Left renal pelvis (tissue), 4 donors: ENCODE data around the gene SCLY. TPM values are rescaled to one million over a fixed set of nuclear protein-coding genes. Genes with fewer than 3 reads are reported as not detected.
"Not testable (repeated sequence)": the region's sequence is repeated elsewhere in the genome, so short reads cannot be mapped to it uniquely, and the experiment has no call there.

ENCODE experiments used
- DNase-seq, 4 donors: peaks; one replicate each; pipeline ENCODE4 v3.0.0-alpha.2; 2013; ENCODE audit warnings: low read depth in 4 of 4, low spot score in 3 of 4
- polyA plus RNA-seq, 4 donors: library from polyadenylated mRNA; unstranded; fragments of 120-200 nt; gene quantifications; one replicate each; pipeline ENCODE4 v1.2.1, GENCODE V29; 2013; ENCODE audit not compliant: insufficient read length in 4 of 4

Gene SCLY
- polyA plus RNA-seq, 4 donors: 6.7 to 32.9 (median 28.1) TPM

DNA sequence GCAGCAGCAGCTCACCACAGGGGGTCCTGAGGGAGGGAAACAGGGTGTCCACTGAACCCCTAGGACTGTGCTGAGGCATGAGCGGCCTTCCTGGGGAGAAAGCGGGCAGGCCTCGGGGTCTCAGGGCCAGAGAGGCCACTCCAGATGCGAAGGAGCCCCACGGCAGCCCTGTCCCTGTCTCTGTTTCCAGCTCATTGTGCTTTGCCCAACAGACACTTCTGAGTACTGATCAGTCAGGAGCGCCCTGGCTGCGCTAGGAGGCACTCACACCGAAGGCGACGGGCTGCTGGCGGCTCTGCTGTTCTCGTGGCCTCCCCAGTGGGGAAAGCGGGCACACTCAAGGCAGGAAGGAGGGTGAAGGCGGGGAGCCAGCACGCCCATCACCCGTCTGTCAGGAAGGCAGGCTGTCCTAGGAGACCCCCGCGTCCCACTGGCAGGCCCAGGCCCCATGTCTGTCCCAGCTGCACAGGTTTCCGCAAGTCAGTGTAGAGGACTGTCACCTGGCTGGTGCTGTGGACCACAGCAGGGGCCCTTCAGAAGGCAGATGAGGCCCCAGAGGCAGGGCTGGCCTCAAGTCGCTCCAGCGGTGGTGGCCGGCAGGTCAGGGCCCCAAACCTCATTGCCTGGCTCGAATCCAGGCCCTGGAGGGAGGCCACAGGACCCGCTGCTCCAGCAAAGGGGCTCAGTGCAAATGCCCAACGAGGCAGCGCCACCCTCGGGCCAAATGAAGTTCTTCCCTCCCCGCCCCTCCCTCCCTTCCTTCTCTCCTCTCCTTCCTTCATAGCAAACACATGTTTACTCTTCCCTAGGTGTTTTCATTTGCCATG, 46.1 kb downstream of the SCLY start:
- no peak for DNase-seq

DNA sequence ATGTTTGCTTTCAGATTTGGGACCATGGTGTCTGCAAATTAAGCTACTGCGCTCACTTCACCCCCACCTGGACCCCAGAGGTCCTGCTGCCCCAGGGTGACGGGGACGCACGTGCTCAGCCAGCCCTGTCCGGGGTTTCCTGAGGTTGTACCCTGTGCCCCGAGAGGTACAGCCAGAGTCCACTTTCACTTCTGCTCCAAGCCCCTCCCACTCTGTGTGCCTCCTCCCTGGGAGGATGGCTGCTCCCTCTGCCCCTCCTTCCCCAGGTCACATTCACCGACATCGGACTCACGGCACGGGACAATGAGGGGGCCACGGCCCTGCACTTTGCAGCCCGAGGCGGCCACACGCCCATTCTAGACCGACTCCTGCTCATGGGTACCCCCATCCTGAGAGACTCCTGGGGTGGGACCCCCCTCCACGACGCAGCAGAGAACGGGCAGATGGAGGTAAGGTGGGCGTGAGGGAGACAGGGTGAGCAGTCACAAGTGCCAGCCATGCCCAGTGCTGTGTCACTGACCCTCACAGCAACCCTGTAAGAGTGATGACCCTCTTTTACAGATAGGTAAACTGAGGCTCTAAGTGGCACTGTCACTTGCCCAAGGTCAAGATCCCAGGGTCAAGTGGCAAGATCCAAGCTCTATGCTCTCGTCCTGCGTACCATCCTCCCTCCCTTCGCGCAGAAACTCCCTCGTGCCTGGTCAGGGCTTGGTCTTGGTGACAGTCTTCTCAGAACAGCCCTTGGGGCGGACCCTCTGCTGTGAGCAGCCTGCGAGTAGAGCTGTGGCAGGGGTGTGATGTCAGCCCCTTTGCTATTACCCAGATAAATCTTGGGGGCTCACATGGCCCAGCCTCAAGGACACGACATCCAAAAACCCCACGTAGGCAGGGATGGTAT, 47.0 kb downstream of the SCLY start:
- DNase-seq: no peak

GRCh38 chr2:238108423-238109183, 47.8 kb downstream of the SCLY start:
- no peak for DNase-seq

DNA sequence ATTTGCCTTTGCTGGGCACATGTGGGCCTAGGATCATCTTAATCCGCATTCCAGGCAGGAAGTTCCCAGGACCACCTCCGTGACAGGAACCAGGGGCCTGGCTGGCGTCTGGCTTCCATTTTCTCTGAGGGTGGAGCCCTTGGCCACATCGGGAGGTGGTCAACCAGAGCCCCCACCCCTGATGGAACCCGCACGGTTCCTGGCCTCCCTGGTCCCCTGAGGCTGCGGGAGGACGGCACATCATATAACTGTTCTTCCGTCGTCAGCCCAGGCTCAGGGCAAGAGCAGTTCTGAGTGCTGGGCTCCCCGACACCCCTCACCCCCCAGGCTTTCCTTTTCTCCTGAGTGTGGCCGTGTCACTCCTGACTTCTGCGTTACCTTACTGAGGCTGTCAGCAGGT, 52.8 kb downstream of the SCLY start:
- DNase-seq: no peak

- no peak for DNase-seq
Measured at GRCh38 chr2:238114331-238114841, 53.6 kb downstream of the SCLY start.

- no peak for DNase-seq
Measured at GRCh38 chr2:238114851-238115660, 54.3 kb downstream of the SCLY start.

DNA sequence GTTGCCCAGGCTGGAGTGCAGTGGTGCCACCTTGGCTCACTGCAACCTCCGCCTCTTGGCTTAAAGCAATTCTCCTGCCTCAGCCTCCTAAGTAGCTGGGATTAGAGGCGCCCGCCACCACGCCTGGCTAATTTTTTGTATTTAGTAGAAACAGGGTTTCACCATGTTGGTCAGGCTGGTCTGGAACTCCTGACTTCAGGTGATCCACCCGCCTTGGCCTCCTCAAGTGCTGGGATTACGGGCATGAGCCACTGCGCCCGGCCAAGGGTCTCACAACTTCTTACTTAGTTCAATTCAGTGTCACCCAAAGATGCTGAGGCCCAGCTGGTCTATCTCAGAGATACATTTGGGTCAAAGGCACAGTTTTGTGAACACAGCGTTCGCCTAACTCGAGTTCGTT, 54.9 kb downstream of the SCLY start:
- not testable (repeated sequence) for DNase-seq

- no peak for DNase-seq
Measured at GRCh38 chr2:238116298-238117198, 55.7 kb downstream of the SCLY start.

GRCh38 chr2:238117199-238118154, 56.7 kb downstream of the SCLY start:
- no peak for DNase-seq

DNA sequence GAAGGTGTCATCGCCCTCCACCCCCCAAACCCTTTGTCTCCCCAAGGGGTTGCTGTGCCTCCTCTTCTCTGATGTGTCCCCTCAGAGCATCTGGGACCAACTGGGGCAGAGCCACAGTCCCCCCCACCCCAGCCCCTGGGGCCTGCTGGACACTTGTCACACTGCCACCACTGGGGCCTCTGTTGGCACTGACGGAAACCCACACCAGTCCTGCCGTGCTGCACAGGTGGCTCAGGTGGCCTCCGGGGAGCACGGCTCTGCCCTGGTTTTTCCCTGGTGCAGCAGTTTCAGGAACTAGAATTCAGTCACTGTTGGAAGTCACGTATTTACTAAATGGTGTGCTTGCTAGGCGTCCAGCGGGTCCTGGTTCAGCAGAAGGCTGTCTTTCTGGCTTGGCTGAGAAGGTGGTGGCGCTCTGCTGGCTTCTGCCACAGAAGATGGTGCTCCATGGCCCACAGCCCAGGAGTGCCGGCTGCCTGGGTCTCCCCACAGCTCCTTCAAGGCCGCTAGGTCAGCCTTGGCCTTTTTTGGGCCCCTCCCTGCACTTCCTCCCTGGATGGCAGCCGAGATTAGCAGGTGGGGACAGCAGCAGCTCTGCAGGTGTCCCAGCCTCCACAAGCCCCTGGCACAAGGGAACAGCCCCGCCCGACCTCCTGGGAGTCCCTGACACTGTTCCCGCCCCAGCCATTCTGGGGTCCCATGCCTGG, 59.1 kb downstream of the SCLY start:
- no peak for DNase-seq

GRCh38 chr2:238120463-238121298, 59.9 kb downstream of the SCLY start:
- DNase-seq: no peak

DNA sequence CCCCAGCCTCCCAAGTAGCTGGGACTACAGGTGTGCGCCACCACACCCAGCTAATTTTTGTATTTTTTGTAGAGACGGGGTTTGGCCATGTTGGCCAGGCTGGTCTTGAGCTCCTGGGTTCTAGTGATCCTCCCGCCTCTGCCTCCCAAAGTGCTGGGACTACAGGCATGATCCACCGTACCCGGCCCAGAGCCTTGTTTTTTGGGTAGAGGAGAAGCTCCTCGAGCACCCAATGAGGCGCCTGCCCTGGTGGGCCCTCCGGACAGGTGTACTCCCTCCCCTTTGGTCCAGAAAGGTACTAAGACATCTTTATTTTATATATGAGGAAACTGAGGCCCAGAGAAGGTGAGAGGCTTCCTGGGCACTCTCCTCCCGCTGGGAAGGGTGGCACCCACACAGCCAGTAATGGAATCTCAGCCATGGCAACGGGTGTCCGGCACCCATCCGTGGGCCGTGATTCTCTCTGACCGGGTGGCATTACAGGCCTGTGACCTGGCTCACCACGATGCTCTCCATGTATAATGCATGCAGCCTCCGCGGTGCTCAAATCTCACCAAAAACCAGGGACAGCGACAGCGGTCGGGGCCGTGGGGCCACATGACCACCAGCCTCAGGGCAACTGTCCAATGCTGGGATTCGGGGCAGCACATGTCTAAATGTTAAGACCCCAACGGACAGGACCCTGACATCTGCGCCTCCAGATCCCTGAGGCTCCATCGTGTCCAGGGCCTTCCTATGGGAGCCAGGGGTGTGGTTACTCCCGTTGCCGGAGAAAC, 60.9 kb downstream of the SCLY start:
- DNase-seq: no peak

DNA sequence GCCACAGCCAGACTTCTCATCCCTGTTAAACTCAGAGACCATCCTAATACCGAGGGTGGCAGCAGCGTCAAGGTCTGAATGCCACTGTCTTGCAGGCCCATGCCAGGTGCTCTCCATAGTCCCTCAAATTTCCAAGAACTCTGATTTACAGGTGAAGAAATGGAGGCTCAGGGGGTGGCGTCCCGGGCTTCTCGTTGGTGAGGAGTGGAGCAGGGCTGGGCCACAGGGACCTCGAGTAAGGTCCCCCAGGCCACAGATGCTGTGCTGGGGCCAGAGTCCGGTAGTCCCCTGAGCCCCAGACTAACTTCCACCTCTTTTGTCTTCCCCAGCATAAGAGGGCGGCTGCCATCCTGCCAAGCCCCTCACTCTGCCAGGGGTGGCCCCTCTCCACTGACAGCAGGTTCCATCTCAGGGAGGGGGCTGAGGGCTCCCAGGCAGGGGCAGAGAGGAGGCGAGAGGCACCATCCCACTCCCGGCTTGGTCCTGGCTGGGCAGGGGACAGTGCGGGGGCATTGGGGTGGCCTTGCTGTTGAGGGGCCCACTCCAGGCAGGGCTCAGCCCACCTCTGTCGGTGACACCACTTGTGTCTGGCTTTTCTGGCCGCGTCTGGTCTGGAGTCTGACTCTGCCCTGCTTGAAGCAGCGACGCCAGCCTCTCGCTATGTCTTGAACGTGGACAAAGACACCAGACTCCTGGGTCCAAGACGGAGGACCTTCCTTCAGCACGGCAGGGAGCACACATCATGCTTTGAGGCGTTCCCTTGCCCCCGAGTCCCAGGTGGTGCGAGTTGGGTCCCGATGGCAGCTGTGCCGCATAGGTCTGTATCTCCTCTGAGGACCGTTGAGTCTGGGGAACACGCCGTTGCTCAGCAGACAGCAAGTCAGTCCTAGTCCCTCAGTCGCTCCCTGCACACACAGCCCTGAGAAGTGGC, 61.8 kb downstream of the SCLY start:
- no peak for DNase-seq

- DNase-seq: no peak
Measured at GRCh38 chr2:238123218-238123971, 62.6 kb downstream of the SCLY start.
